Mesenchymal stem cell (in vitro differentiated cells and primary cell): Measurements from ENCODE around the gene GAMT.

Experiments
- DNase-seq: peaks from one replicate; pipeline ENCODE4 v3.0.0-alpha.2; 2013
- H2AFZ ChIP-seq: one replicate; pipeline ENCODE4 v1.6.1; 2013; ENCODE audit warnings: low read depth, mild to moderate bottlenecking, control low read depth, inconsistent platforms, low read length, moderate library complexity
- H2AK5ac ChIP-seq: 2 replicates; pipeline ENCODE4 v1.6.1; 2013; ENCODE audit warnings: low read length, moderate library complexity, mild to moderate bottlenecking, inconsistent platforms; ENCODE audit not compliant: severe bottlenecking
- H2BK120ac ChIP-seq: one replicate; pipeline ENCODE4 v1.6.1; 2013; ENCODE audit warnings: low read depth, mild to moderate bottlenecking, inconsistent platforms, low read length, moderate library complexity
- H2BK12ac ChIP-seq, 2 experiments: one replicate each; pipeline ENCODE4 v1.6.1; 2013; ENCODE audit warnings: inconsistent platforms in 2 of 2, low read length in 2 of 2, mild to moderate bottlenecking in 2 of 2, moderate library complexity in 2 of 2, control low read depth in 1 of 2
- H2BK15ac ChIP-seq: one replicate; pipeline ENCODE4 v1.6.1; 2013; ENCODE audit warnings: mild to moderate bottlenecking, low read depth, inconsistent platforms; ENCODE audit not compliant: poor library complexity, severe bottlenecking
- H2BK5ac ChIP-seq: 2 replicates; pipeline ENCODE4 v1.6.1; 2013; ENCODE audit warnings: low read depth, mild to moderate bottlenecking, low read length, control low read depth, inconsistent platforms; ENCODE audit not compliant: poor library complexity, severe bottlenecking
- H3K14ac ChIP-seq, 2 experiments: one replicate each; pipeline ENCODE4 v1.6.1; 2013; ENCODE audit warnings: inconsistent platforms in 2 of 2, low read length in 2 of 2, control low read depth in 1 of 2, mild to moderate bottlenecking in 1 of 2, moderate library complexity in 1 of 2
- H3K18ac ChIP-seq, 2 experiments: one replicate each; pipeline ENCODE4 v1.6.1; 2013; ENCODE audit warnings: inconsistent platforms in 2 of 2, low read length in 2 of 2, control low read depth in 1 of 2, low read depth in 1 of 2, mild to moderate bottlenecking in 1 of 2
- H3K23ac ChIP-seq, 2 experiments: one replicate each; pipeline ENCODE4 v1.6.1; 2013; ENCODE audit warnings: inconsistent platforms in 2 of 2, low read length in 2 of 2, mild to moderate bottlenecking in 2 of 2, moderate library complexity in 2 of 2, control low read depth in 1 of 2
- H3K27ac ChIP-seq: 2 replicates; pipeline ENCODE4 v1.5.1; 2013; ENCODE audit warnings: mild to moderate bottlenecking, moderate library complexity, low read length, control low read depth, inconsistent platforms; ENCODE audit not compliant: poor library complexity, severe bottlenecking
- H3K27me3 ChIP-seq, 2 experiments: 2 replicates each; pipeline versions ENCODE4 v1.6.1 to v1.7.0; 2013; ENCODE audit warnings: low read length in 2 of 2, mild to moderate bottlenecking in 2 of 2, moderate library complexity in 2 of 2, control low read depth in 1 of 2, inconsistent platforms in 1 of 2; ENCODE audit not compliant: control insufficient read depth in 1 of 2, insufficient read depth in 1 of 2
- H3K36me3 ChIP-seq, 2 experiments: 2 replicates each; pipeline versions ENCODE4 v1.6.1 to v1.7.0; 2013; ENCODE audit warnings: low read length in 2 of 2, control low read depth in 1 of 2, inconsistent platforms in 1 of 2, low read depth in 1 of 2, mild to moderate bottlenecking in 1 of 2; ENCODE audit not compliant: insufficient read depth in 2 of 2, control insufficient read depth in 1 of 2
- H3K4ac ChIP-seq, 2 experiments: one replicate each; pipeline ENCODE4 v1.6.1; 2013; ENCODE audit warnings: inconsistent platforms in 2 of 2, low read length in 2 of 2, mild to moderate bottlenecking in 2 of 2, moderate library complexity in 2 of 2, control low read depth in 1 of 2, low read depth in 1 of 2
- H3K4me1 ChIP-seq: 2 replicates; pipeline ENCODE4 v1.6.1; 2013; ENCODE audit warnings: low read depth, low read length, control low read depth; ENCODE audit not compliant: control insufficient read depth, insufficient read depth
- H3K4me2 ChIP-seq: 2 replicates; pipeline ENCODE4 v1.6.1; 2013; ENCODE audit warnings: low read length, mild to moderate bottlenecking, inconsistent platforms; ENCODE audit not compliant: poor library complexity, severe bottlenecking
- H3K4me3 ChIP-seq, 2 experiments: 2 replicates each; pipeline versions ENCODE4 v1.5.1 to v1.7.0; 2013; ENCODE audit warnings: low read length in 2 of 2, mild to moderate bottlenecking in 2 of 2, control low read depth in 1 of 2, low read depth in 1 of 2; ENCODE audit not compliant: insufficient read depth in 1 of 2
- H3K79me1 ChIP-seq: replicated peaks from 2 replicates; pipeline ENCODE4 v1.6.1; 2013; ENCODE audit warnings: mild to moderate bottlenecking, control low read depth, low read length, inconsistent platforms; ENCODE audit not compliant: poor library complexity, severe bottlenecking
- H3K9ac ChIP-seq: 2 replicates; pipeline ENCODE4 v1.7.0; 2013; ENCODE audit warnings: mild to moderate bottlenecking, low read length, moderate library complexity
- H3K9me3 ChIP-seq: 2 replicates; pipeline ENCODE4 v1.7.0; 2013; ENCODE audit warnings: mild to moderate bottlenecking, low read length; ENCODE audit not compliant: control insufficient read depth
- H4K8ac ChIP-seq: one replicate; pipeline ENCODE4 v1.6.1; 2013; ENCODE audit warnings: inconsistent platforms, mild to moderate bottlenecking, low read length, moderate library complexity
- H4K91ac ChIP-seq: one replicate; pipeline ENCODE4 v1.6.1; 2013; ENCODE audit warnings: mild to moderate bottlenecking, low read length, inconsistent platforms
- WGBS: methylation state at CpG from one replicate; pipeline ENCODE4 v1.1.7; 2013; ENCODE audit warnings: mixed read lengths; 5-methylcytosine and 5-hydroxymethylcytosine counted together

GAMT gene

DNA sequence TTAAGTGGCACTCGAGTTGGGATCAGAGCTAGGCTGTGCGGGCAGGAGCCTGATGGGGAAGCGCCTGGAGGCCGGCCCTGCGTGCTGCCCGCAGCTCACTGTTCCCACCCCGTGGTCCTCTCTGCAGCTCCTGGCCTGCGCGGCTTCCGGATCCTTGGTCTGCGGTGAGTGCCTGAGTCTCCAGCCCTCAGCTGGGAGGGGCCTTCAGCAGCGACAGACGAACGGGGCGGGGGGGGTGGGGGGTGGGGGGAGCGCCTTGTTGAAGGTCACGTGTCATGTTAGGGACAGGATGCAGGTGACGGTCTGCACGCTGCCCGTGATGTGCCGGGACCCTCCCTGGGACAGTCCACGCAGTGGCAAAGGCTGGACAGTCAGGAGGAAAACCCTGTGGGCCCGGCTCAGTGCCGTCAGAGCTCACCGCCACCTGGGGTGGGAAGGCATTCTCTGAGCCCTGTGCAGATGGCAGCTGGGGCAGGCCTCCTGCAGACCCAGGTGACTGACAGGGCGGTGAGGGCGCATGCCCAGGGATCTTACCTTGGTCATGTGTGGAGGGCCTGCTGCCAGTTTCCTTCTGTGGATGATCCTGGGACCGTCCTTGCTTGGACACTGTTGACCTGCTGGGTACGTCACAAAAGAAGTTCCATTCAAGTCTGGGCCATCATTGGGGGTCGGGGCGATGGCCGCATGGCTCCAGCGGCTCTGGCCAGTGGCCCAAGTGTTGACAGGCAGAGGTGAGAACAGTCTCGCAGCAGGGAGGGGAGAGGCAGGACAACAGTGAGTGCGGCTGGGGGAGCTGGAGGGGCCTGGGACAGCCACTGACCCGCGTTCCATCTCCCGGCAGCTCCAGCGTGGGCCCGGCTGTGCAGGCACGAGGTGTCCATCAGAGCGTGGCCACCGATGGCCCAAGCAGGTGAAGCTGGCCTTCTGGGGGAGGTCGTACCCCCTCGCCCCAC, 13.4 kb downstream of the GAMT start:
- Histone ChIP-seq H4K91ac (no peak overlapping the region), H3K4me1 (peaks cover 6% of the 10 kb centered on the region), H3K27ac (no peak overlapping the region), H2BK15ac (no peak overlapping the region), H3K23ac (no peak overlapping the region), H2BK12ac (no peak overlapping the region), H3K18ac (no peak overlapping the region), H3K9me3 (no peaks in the 10 kb centered on the region), H2BK120ac (no peak overlapping the region), H3K14ac (no peak overlapping the region), H3K4me2 (no peak overlapping the region), H3K4me3 (no peak overlapping the region), H3K9ac (no peak overlapping the region), H3K36me3 (peaks cover 26 to 57% of the 10 kb centered on the region in 2 experiments), H2AK5ac (no peak overlapping the region), H2AFZ (no peak overlapping the region), H4K8ac (peak overlapping the region; percentile 32), H3K79me1 (peaks cover 38% of the 10 kb centered on the region), H2BK5ac (no peak overlapping the region), H3K27me3 (no peaks in the 10 kb centered on the region), H3K4ac (no peak overlapping the region)
- DNase-seq, result no peak
- WGBS, result 92% methylated on average over 41 of the region's 45 CpGs

DNA sequence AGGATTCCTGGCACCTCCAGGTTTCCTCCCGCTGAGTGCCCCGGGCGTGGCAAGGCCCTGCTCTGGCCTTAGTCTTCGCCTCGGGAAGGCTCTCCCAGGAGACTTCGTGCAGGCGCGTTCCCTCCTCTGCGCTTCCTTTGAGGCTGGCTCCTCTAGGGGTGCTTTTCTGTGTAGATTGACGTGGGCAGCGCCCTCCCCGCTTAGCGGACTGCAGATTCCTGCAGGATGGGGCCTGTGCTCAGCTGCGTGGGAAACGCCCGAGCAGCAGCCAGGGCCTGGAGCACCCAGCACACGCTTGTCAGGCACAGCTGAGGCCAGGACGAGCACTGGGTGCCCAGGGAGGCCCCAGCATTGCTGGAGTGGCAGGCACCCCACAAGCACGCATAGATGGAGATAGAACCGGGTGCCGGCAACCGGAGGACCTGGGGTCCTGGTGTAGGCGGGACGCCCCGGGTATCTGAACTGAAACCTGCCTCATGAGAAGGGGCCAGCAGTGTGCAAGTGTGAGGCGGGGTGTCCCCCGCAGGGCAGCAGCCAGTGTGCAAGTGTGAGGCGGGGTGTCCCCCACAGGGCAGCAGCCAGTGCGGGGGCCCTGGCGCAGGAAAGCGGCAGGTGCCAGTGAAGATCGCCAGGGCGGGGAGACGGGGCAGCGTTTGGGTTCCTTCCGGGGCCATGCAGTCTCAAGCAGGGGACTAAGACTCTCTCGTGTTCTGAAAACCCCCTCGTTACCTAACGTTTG, 14.2 kb downstream of the GAMT start:
- peaks cover 23 to 49% of the 10 kb centered on the region in 2 experiments for H3K36me3 ChIP-seq
- H3K27ac ChIP-seq, result no peak overlapping the region
- no peak overlapping the region for H2BK120ac ChIP-seq
- no peak overlapping the region for H3K4me2 ChIP-seq
- H3K9ac ChIP-seq, result no peak overlapping the region
- H3K4ac ChIP-seq, result no peak overlapping the region
- H3K79me1 ChIP-seq, result peaks cover 38% of the 10 kb centered on the region
- H4K8ac ChIP-seq, result peak overlapping the region; percentile 32
- H3K27me3 ChIP-seq, result no peaks in the 10 kb centered on the region
- no peak overlapping the region for H3K18ac ChIP-seq
- no peaks in the 10 kb centered on the region for H3K9me3 ChIP-seq
- H3K14ac ChIP-seq, result no peak overlapping the region
- no peak overlapping the region for H3K23ac ChIP-seq
- no peak overlapping the region for H4K91ac ChIP-seq
- H2BK12ac ChIP-seq, result no peak overlapping the region
- H3K4me3 ChIP-seq, result no peak overlapping the region
- H2AK5ac ChIP-seq, result no peak overlapping the region
- H2BK15ac ChIP-seq, result no peak overlapping the region
- 97% methylated on average over 39 of the region's 39 CpGs for WGBS
- no peak overlapping the region for H2AFZ ChIP-seq
- no peak for DNase-seq
- H2BK5ac ChIP-seq, result no peak overlapping the region
- peaks cover 6% of the 10 kb centered on the region for H3K4me1 ChIP-seq

DNA sequence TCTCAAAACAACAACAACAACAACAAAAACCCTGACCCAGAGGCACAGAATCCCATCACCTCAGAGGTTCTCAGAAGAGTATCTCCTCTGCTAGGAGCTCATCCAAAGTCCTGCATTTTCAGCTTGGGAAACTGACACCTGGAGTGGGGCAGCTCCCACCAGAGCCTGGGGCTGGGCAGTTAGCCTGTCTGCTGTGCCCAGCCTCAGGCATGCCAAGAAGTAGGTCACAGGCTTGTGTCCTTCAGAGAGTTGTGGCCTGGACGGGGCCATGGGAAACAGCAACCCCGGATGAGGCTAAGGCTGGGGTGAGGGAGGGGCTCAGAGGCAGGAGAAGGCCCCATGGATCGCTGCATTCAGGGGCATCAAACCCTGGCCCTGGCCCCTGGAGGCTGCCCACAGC, 15.5 kb downstream of the GAMT start:
- Histone ChIP-seq H3K4me3 (no peak overlapping the region), H3K27ac (no peak overlapping the region), H3K27me3 (no peaks in the 10 kb centered on the region), H3K4me2 (no peak overlapping the region), H3K14ac (no peak overlapping the region), H4K8ac (no peak overlapping the region), H3K9ac (no peak overlapping the region), H3K4ac (no peak overlapping the region), H3K4me1 (peaks cover 6% of the 10 kb centered on the region), H3K9me3 (no peaks in the 10 kb centered on the region), H2BK5ac (no peak overlapping the region), H2BK15ac (no peak overlapping the region), H2AFZ (no peak overlapping the region), H2AK5ac (no peak overlapping the region), H3K23ac (no peak overlapping the region), H3K36me3 (peaks cover 16 to 43% of the 10 kb centered on the region in 2 experiments), H3K18ac (no peak overlapping the region), H4K91ac (no peak overlapping the region), H2BK12ac (no peak overlapping the region), H3K79me1 (peaks cover 38% of the 10 kb centered on the region), H2BK120ac (no peak overlapping the region)
- 92% methylated on average over 2 of the region's 3 CpGs for WGBS
- DNase-seq, result no peak

DNA sequence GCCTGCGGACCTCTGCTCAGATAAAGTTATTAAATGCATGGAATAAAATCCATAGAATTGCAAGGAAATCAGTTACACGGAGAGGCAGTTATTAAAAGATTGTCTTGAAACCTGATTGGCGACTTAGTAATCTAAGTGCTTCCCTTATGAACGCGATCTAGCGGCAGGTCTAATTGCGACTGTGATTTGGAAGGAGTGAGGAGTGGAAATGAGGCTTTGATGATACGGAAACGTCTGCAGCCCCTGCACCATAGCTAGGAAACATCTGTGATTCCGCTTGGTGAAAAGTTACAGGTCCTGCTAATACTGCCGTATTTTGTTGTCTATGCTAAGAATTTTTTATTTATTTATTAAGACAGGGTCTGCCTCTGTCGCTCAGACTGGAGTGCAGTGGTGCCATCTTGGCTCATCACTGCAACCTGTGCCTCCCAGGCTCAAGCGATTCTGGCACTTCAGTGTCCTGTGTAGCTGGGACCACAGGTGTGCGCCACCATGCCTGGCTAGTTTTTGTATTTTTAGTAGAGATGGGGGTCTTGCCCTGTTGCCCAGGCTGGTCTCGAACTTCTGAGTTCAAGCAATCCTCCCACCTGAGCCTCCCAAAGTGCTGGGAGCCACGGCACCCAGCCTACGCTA, 16.7 kb downstream of the GAMT start:
- H3K27me3 ChIP-seq, result no peaks in the 10 kb centered on the region
- H3K9ac ChIP-seq, result peak overlapping the region; percentile 96
- H4K91ac ChIP-seq, result no peak overlapping the region
- WGBS, result 58% methylated on average over 17 of the region's 17 CpGs
- H2BK5ac ChIP-seq, result no peak overlapping the region
- peak; percentile 26 for DNase-seq
- no peaks in the 10 kb centered on the region for H3K9me3 ChIP-seq
- no peak overlapping the region for H2BK120ac ChIP-seq
- peak overlapping the region; percentile 86 to 96 for H3K4me3 ChIP-seq
- no peak overlapping the region for H3K18ac ChIP-seq
- H4K8ac ChIP-seq, result no peak overlapping the region
- H3K23ac ChIP-seq, result no peak overlapping the region
- H3K4ac ChIP-seq, result no peak overlapping the region
- H3K14ac ChIP-seq, result no peak overlapping the region
- no peak overlapping the region for H2BK12ac ChIP-seq
- H3K4me1 ChIP-seq, result peaks cover 6% of the 10 kb centered on the region
- no peak overlapping the region for H2BK15ac ChIP-seq
- peaks cover 31% of the 10 kb centered on the region for H3K79me1 ChIP-seq
- no peak overlapping the region for H2AK5ac ChIP-seq
- H3K4me2 ChIP-seq, result peak overlapping the region; percentile 61
- no peak overlapping the region for H2AFZ ChIP-seq
- peaks cover 14 to 34% of the 10 kb centered on the region in 2 experiments for H3K36me3 ChIP-seq
- H3K27ac ChIP-seq, result no peak overlapping the region
